Upper lobe of left lung (tissue), 6 donors: Measurements from ENCODE around the gene DYSF. TPM values are rescaled to one million over a fixed set of nuclear protein-coding genes. Genes with fewer than 3 reads are reported as not detected.
A peak's percentile ranks its signal among the peaks of the same experiment; 100 is the strongest.

Experiments
- ATAC-seq, 2 donors: fragments of 200-7000 bp; cut with Tn5 transposase; one replicate each; pipeline ENCODE4 v1.9.1; 2022; ENCODE audit warnings: mild to moderate bottlenecking in 2 of 2, moderate library complexity in 2 of 2; ENCODE audit not compliant: low FRiP score in 2 of 2
- DNase-seq, 2 donors: peaks; one replicate each; pipeline ENCODE4 v3.0.0-alpha.2; 2019 to 2020
- H3K27ac ChIP-seq, 4 donors: fragments of 200-600 bp; sonication (generic); one replicate each; pipeline ENCODE4 v1.5.1; 2016 to 2019
- H3K27me3 ChIP-seq, 4 donors: fragments of 200-600 bp; sonication (generic); one replicate each; pipeline ENCODE4 v1.5.1; 2017 to 2019
- H3K36me3 ChIP-seq, 4 donors: fragments of 200-600 bp; sonication (generic); one replicate each; pipeline ENCODE4 v1.5.1; 2016 to 2019
- H3K4me1 ChIP-seq, 4 donors: fragments of 200-600 bp; sonication (generic); one replicate each; pipeline ENCODE4 v1.5.1; 2018 to 2019
- H3K4me3 ChIP-seq, 4 donors: fragments of 200-600 bp; sonication (generic); one replicate each; pipeline ENCODE4 v1.5.1; 2017 to 2019; ENCODE audit warnings: mild to moderate bottlenecking in 2 of 4, moderate library complexity in 1 of 4
- H3K9me3 ChIP-seq, 4 donors: fragments of 200-600 bp; sonication (generic); one replicate each; pipeline ENCODE4 v1.5.1; 2018 to 2019
- CTCF ChIP-seq, 6 experiments: fragments of 450-650 bp in 4 of 6; fragments of 200-600 bp in 2 of 6; sonication (generic) in 2 of 6; IDR thresholded peaks; one replicate each; pipeline ENCODE4 v1.5.1; 2016 to 2019; ENCODE audit warnings: antibody characterized with exemption in 6 of 6
- EP300 ChIP-seq, 4 donors: sonication (generic); formaldehyde crosslinking; IDR thresholded peaks; one replicate each; pipeline ENCODE4 v1.5.1; 2017; ENCODE audit warnings: antibody characterized with exemption in 4 of 4, control low read depth in 2 of 4
- POLR2A ChIP-seq, 4 donors: fragments of 450-650 bp; IDR thresholded peaks; one replicate each; pipeline ENCODE4 v1.5.1; 2016 to 2017; ENCODE audit warnings: antibody characterized with exemption in 4 of 4, mild to moderate bottlenecking in 2 of 4
- POLR2AphosphoS5 ChIP-seq, 2 donors: sonication (generic); formaldehyde crosslinking; IDR thresholded peaks; one replicate each; pipeline ENCODE4 v1.5.1; 2017; ENCODE audit warnings: antibody characterized with exemption in 2 of 2
- WGBS, 2 donors: methylation state at CpG; one replicate each; pipeline ENCODE4 v1.1.5; 2017 to 2018; 5-methylcytosine and 5-hydroxymethylcytosine counted together
- total RNA-seq, 6 donors: library from RNA; depleted of rRNA in 4 of 6; stranded (reverse); fragments of >200 nt in 4 of 6; gene quantifications; one replicate each; pipeline versions ENCODE4 v1.1.0 to v1.2.1, GENCODE V29; 2016 to 2021
- donor health status: DM: no; HTN: no; CAD: no; lungs with moderate emphysema.
- donor health status: DM: no; HTN: yes; CAD: no; lungs with severe emphysema.

Gene DYSF
- total RNA-seq, 6 donors from 2014 or later, result 17.5 to 72.7 (median 42.7) TPM

DNA sequence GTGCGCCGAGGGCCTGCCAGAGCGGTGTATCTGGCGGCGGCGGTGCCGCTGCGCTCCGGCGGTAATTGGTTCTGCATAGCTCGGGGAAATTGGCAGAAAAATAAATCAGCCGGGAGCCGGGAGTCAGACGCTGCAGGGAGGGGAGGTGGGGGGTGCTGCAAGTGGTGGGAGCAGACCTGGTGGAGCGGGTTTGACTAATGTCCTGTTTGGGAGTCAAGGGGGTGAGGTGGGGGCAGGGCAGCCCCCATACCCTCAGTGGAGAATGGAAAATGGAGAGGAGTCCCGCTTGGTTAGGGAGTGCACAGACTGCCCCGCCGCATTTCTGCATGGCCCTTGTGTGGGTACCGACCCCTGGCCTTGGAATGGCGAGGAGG is 107.3 kb downstream of the DYSF start:
- no peak overlapping the region for H3K4me3 ChIP-seq
- no peaks in the 10 kb centered on the region for H3K9me3 ChIP-seq
- H3K27ac ChIP-seq, result no peak overlapping the region
- ATAC-seq (no peak), DNase-seq (no peak)
- peaks cover 0 to 54% (median 9%) of the 10 kb centered on the region in 4 donors for H3K36me3 ChIP-seq
- H3K27me3 ChIP-seq, result no peaks in the 10 kb centered on the region
- 85 to 88% methylated on average over 16 to 20 of the region's 20 CpGs for WGBS, 2 donors
- H3K4me1 ChIP-seq, result no peaks in the 10 kb centered on the region
- TF ChIP-seq POLR2A (IDR thresholded peaks at IDR 0.05), result no peak
- no peak for TF ChIP-seq POLR2AphosphoS5 (IDR thresholded peaks at IDR 0.05)
- no peak for TF ChIP-seq EP300 (IDR thresholded peaks at IDR 0.05)
- TF ChIP-seq CTCF (IDR thresholded peaks at IDR 0.05), result no peak

- Histone ChIP-seq H3K4me3 (no peak overlapping the region), H3K27ac (no peak overlapping the region), H3K9me3 (no peaks in the 10 kb centered on the region), H3K36me3 (peaks cover 0 to 50% (median 5%) of the 10 kb centered on the region in 4 donors), H3K4me1 (no peaks in the 10 kb centered on the region), H3K27me3 (no peaks in the 10 kb centered on the region)
- DNase-seq (no peak), ATAC-seq (no peak)
- no peak for TF ChIP-seq POLR2A (IDR thresholded peaks at IDR 0.05)
- TF ChIP-seq EP300 (IDR thresholded peaks at IDR 0.05), result no peak
- no peak for TF ChIP-seq POLR2AphosphoS5 (IDR thresholded peaks at IDR 0.05)
- no peak for TF ChIP-seq CTCF (IDR thresholded peaks at IDR 0.05)
- 94 to 95% methylated on average over 13 to 15 of the region's 15 CpGs for WGBS, 2 donors
Observed at GRCh38 chr2:71561441-71562267, 108.3 kb downstream of the DYSF start.

- WGBS, 2 donors, result 73 to 77% methylated on average over 4 to 7 of the region's 7 CpGs
- Histone ChIP-seq H3K27ac (no peak overlapping the region), H3K9me3 (no peaks in the 10 kb centered on the region), H3K4me1 (no peaks in the 10 kb centered on the region), H3K27me3 (no peaks in the 10 kb centered on the region), H3K4me3 (no peak overlapping the region), H3K36me3 (peaks cover 0 to 56% (median 5%) of the 10 kb centered on the region in 4 donors)
- no peak for TF ChIP-seq POLR2A (IDR thresholded peaks at IDR 0.05)
- no peak for TF ChIP-seq CTCF (IDR thresholded peaks at IDR 0.05)
- no peak for TF ChIP-seq EP300 (IDR thresholded peaks at IDR 0.05)
- no peak for TF ChIP-seq POLR2AphosphoS5 (IDR thresholded peaks at IDR 0.05)
- ATAC-seq (no peak), DNase-seq (no peak)
Observed at GRCh38 chr2:71562518-71562917, 109.2 kb downstream of the DYSF start.

DNA sequence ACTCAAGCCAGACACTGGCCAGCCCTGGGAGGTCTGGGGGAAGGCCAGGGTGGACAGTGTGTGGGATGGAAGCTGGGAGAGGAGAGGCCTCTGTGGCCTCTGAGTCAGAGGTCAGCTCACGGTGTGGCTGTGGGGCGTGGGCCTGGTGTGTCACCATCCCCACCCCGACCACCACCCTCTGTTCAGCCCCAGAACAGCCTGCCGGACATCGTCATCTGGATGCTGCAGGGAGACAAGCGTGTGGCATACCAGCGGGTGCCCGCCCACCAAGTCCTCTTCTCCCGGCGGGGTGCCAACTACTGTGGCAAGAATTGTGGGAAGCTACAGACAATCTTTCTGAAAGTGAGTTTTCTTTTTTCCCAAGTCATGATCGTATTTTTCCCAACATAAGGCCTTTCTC is 110.5 kb downstream of the DYSF start:
- H3K9me3 ChIP-seq, result no peaks in the 10 kb centered on the region
- no peak overlapping the region for H3K27ac ChIP-seq
- peaks cover 0 to 67% (median 4%) of the 10 kb centered on the region in 4 donors for H3K36me3 ChIP-seq
- H3K27me3 ChIP-seq, result no peaks in the 10 kb centered on the region
- no peak overlapping the region for H3K4me3 ChIP-seq
- no peaks in the 10 kb centered on the region for H3K4me1 ChIP-seq
- ATAC-seq (peak in 1 of 2 donors; percentile 41), DNase-seq (no peak)
- no peak for TF ChIP-seq POLR2A (IDR thresholded peaks at IDR 0.05)
- 92 to 93% methylated on average over 9 to 11 of the region's 11 CpGs for WGBS, 2 donors

DNA sequence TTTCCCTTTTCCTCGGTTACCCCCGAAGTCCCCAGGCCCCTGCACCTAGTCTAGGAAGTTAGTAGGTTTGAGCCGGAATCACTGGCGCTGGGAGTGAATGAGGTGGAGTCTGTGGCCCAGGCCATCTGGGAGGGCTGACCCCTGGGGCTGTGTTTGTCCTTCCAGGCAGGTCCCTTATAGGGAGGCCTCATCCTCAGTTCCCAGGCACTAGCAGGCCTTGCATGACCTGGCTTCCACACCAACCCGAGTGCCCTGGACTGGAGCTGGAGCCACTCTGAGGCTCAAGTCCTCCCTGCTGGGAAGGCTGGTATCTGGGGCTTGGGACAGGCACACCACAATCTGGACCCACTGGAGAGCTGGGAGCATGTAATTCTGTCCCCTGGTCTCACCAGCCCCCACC is 111.0 kb downstream of the DYSF start:
- WGBS, 2 donors, result 90 to 91% methylated on average over 4 to 5 of the region's 5 CpGs
- H3K27ac ChIP-seq, result no peak overlapping the region
- H3K4me1 ChIP-seq, result no peaks in the 10 kb centered on the region
- no peaks in the 10 kb centered on the region for H3K27me3 ChIP-seq
- no peaks in the 10 kb centered on the region for H3K9me3 ChIP-seq
- H3K4me3 ChIP-seq, result no peak overlapping the region
- DNase-seq (no peak), ATAC-seq (no peak)
- TF ChIP-seq POLR2AphosphoS5 (IDR thresholded peaks at IDR 0.05), result no peak
- no peak for TF ChIP-seq POLR2A (IDR thresholded peaks at IDR 0.05)
- no peak for TF ChIP-seq EP300 (IDR thresholded peaks at IDR 0.05)
- no peak for TF ChIP-seq CTCF (IDR thresholded peaks at IDR 0.05)
- peaks cover 0 to 70% (median 4%) of the 10 kb centered on the region in 4 donors for H3K36me3 ChIP-seq
